HCT116 (cell line): ENCODE results near the gene TNKS1BP1. TPM values are rescaled to one million over a fixed set of nuclear protein-coding genes. Genes with fewer than 3 reads are reported as not detected.

Source experiments
- ATAC-seq: fragments of 200-7000 bp; cut with Tn5 transposase; 2 replicates; pipeline ENCODE4 v1.9.1; 2020; ENCODE audit warnings: mild to moderate bottlenecking, moderate library complexity
- BruUV-seq: library from RNA; stranded (reverse); fragments of 400-500 nt; replicated peaks from 2 replicates; lab custom pipeline; 2021; lab: Mats Ljungman, UMichigan
- CTCF ChIA-PET: fragments of 300-600 bp; sonication (Branson Sonifier 250); formaldehyde crosslinking; loops from one replicate; lab custom pipeline; 2021; ENCODE audit warnings: antibody characterized with exemption; lab: Charles Lee
- POLR2A ChIA-PET: fragments of 300-600, 350-600 bp; sonication (Branson Sonifier 250); formaldehyde crosslinking; loops from one replicate; lab custom pipeline; 2021; ENCODE audit warnings: antibody characterized with exemption; lab: Charles Lee
- RAD21 ChIA-PET, 2 experiments: fragments of 300-600 bp; sonication (Branson Sonifier 250); formaldehyde crosslinking; loops; one replicate each; lab custom pipeline; 2023; ENCODE audit warnings: low total read pairs in 2 of 2; ENCODE audit not compliant: uncharacterized antibody in 2 of 2, unreplicated experiment in 2 of 2, low non-redundant PET in 1 of 2; lab: Charles Lee
- DNase-seq: peaks from one replicate; pipeline ENCODE4 v3.0.0-alpha.2; 2010; ENCODE audit warnings: low read depth, low spot score
- H2AFZ ChIP-seq: fragments of 200-600 bp; shearing (Covaris generic), sonication (generic); 2 replicates; pipeline ENCODE4 v1.6.1; 2017; ENCODE audit warnings: low read depth, mixed run types, mixed read lengths, antibody characterized with exemption, low read length; ENCODE audit not compliant: poor library complexity, severe bottlenecking
- H3K27ac ChIP-seq: 2 replicates; pipeline ENCODE4 v1.5.1; 2012; ENCODE audit warnings: low read depth, low read length
- H3K27me3 ChIP-seq: fragments of 200-600 bp; sonication (generic); 2 replicates; pipeline ENCODE4 v1.6.1; 2016; ENCODE audit warnings: mixed run types, low read length, mixed read lengths; ENCODE audit not compliant: insufficient read depth
- H3K36me3 ChIP-seq, 2 experiments: fragments of 200-500 bp in 1 of 2; fragments of 200-600 bp in 1 of 2; sonication (Bioruptor generic) in 1 of 2; sonication (generic) in 1 of 2; 2 replicates each; pipeline versions ENCODE4 v1.5.1 to v1.6.1; 2014 to 2016; ENCODE audit warnings: low read length in 2 of 2, inconsistent platforms in 1 of 2, mixed read lengths in 1 of 2, mixed run types in 1 of 2; ENCODE audit not compliant: insufficient read depth in 2 of 2, control insufficient read depth in 1 of 2
- H3K4me1 ChIP-seq, 2 experiments: fragments of 200-600 bp in 1 of 2; sonication (generic) in 1 of 2; 2 replicates each; pipeline versions ENCODE4 v1.5.1 to v1.6.1; 2012 to 2017; ENCODE audit warnings: low read length in 2 of 2, inconsistent platforms in 1 of 2, mild to moderate bottlenecking in 1 of 2, mixed read lengths in 1 of 2, mixed run types in 1 of 2, moderate library complexity in 1 of 2; ENCODE audit not compliant: insufficient read depth in 2 of 2, control insufficient read depth in 1 of 2
- H3K4me2 ChIP-seq: fragments of 200-600 bp; sonication (generic); 2 replicates; pipeline ENCODE4 v1.6.1; 2017; ENCODE audit warnings: mixed run types, low read length, mixed read lengths
- H3K4me3 ChIP-seq, 2 experiments: fragments of 200-600 bp in 1 of 2; sonication (generic) in 1 of 2; replicated peaks in 1 of 2; 2 replicates each; pipeline ENCODE4 v1.5.1; 2011 to 2016; ENCODE audit warnings: low read length in 2 of 2, control low read depth in 1 of 2, low read depth in 1 of 2, mild to moderate bottlenecking in 1 of 2, mixed read lengths in 1 of 2, mixed run types in 1 of 2
- H3K79me2 ChIP-seq: fragments of 200-600 bp; sonication (generic); 2 replicates; pipeline ENCODE4 v1.6.1; 2017; ENCODE audit warnings: mild to moderate bottlenecking, mixed run types, low read length, moderate library complexity, mixed read lengths; ENCODE audit not compliant: insufficient read depth
- H3K9ac ChIP-seq: fragments of 200-600 bp; sonication (generic); 2 replicates; pipeline ENCODE4 v1.6.1; 2016; ENCODE audit warnings: low read length, mixed read lengths
- H3K9me2 ChIP-seq: fragments of 200-600 bp; sonication (generic), shearing (Covaris generic); 2 replicates; pipeline ENCODE4 v1.6.1; 2017; ENCODE audit warnings: mixed run types, mild to moderate bottlenecking, moderate library complexity; ENCODE audit not compliant: insufficient read depth
- H3K9me3 ChIP-seq, 2 experiments: fragments of 200-500 bp in 1 of 2; fragments of 200-600 bp in 1 of 2; sonication (Bioruptor generic) in 1 of 2; sonication (generic) in 1 of 2; 2 replicates each; pipeline ENCODE4 v1.6.1; 2014 to 2017; ENCODE audit warnings: low read length in 2 of 2, mixed read lengths in 2 of 2, inconsistent platforms in 1 of 2, low read depth in 1 of 2, mild to moderate bottlenecking in 1 of 2, mixed run types in 1 of 2, moderate library complexity in 1 of 2; ENCODE audit not compliant: control insufficient read depth in 1 of 2, insufficient read depth in 1 of 2
- H4K20me1 ChIP-seq: fragments of 200-600 bp; sonication (generic), shearing (Covaris generic); 2 replicates; pipeline ENCODE4 v1.6.1; 2017; ENCODE audit warnings: mixed run types, mild to moderate bottlenecking, moderate library complexity; ENCODE audit not compliant: insufficient read depth
- EZH2phosphoT487 ChIP-seq: fragments of 200-600 bp; IDR thresholded peaks from 2 replicates; pipeline ENCODE4 v1.6.1; 2018; ENCODE audit warnings: antibody characterized with exemption, borderline replicate concordance
- JUND ChIP-seq: IDR thresholded peaks from 2 replicates; pipeline ENCODE4 v1.6.1; 2012
- POLR2AphosphoS5 ChIP-seq: IDR thresholded peaks from 2 replicates; pipeline ENCODE4 v1.6.1; 2011; ENCODE audit warnings: mild to moderate bottlenecking, low read depth, low read length, moderate library complexity
- SIN3A ChIP-seq: IDR thresholded peaks from 2 replicates; pipeline ENCODE4 v1.6.1; 2012; ENCODE audit warnings: low read depth
- intact Hi-C: fragments of 100-400 bp; cut with micrococcal nuclease; formaldehyde crosslinking; loops from 2 replicates; pipeline ENCODE4 v1.10.0; 2022
- total RNA-seq: library from RNA; stranded (reverse); gene quantifications from one replicate; pipeline ENCODE4 v1.2.1, GENCODE V29; 2021; ENCODE audit not compliant: unreplicated experiment
- TF ChIP-seq, protein P1 (sequence below): IDR thresholded peaks from 2 replicates; pipeline ENCODE4 v1.6.1; 2012; ENCODE audit warnings: low read depth
- TF ChIP-seq, protein P2 (sequence below), 3 experiments: fragments of 200-600 bp in 1 of 3; sonication (generic) in 1 of 3; IDR thresholded peaks in 2 of 3; conservative IDR thresholded peaks in 1 of 3; 2 replicates each; pipeline ENCODE4 v1.5.1; 2012 to 2017; ENCODE audit warnings: low read depth in 2 of 3, low read length in 2 of 3, antibody characterized with exemption in 1 of 3, borderline replicate concordance in 1 of 3, control low read depth in 1 of 3, mild to moderate bottlenecking in 1 of 3, mixed read lengths in 1 of 3, mixed run types in 1 of 3, moderate library complexity in 1 of 3; ENCODE audit not compliant: insufficient read depth in 1 of 3
- TF ChIP-seq, protein P3 (sequence below): IDR thresholded peaks from 2 replicates; pipeline ENCODE4 v1.6.1; 2012

TNKS1BP1 gene
- total RNA-seq, 1 experiment from 2014 or later: 77.6 TPM

DNA sequence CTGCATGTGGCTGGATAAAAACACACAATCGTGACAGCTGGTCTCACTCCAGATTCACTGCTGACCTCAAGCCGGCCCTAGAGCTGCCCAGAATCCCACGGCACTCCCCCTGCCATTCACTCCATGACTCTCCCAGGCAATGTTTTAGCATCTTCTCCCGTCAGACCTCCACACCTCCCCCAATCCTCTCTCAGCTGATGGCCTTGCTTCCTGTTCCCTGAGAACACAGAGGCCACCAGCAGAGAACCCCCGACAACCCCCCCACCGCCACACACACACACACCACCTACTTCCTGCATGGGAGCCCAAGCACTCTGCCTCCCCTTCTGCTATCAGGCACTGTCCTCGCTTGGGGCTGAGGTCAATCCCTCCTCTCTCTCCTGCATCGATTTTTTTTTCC lies 9.3 kb downstream of the TNKS1BP1 start:
- H3K27ac ChIP-seq: no peak overlapping the region
- intact Hi-C loops: no loop called here
- POLR2A ChIA-PET: no interaction called here
- CTCF ChIA-PET: no interaction called here
- no peaks in the 10 kb centered on the region for H4K20me1 ChIP-seq
- H3K4me1 ChIP-seq: peaks cover 11 to 19% of the 10 kb centered on the region in 2 experiments
- H3K36me3 ChIP-seq: peaks cover 20 to 34% of the 10 kb centered on the region in 2 experiments; a peak in 3 of 4 replicates
- 0 out of 2 replicates have a peak, but pooled peaks cover 2% of the 10 kb centered on the region for H3K79me2 ChIP-seq
- H3K27me3 ChIP-seq: no peaks in the 10 kb centered on the region
- H3K4me2 ChIP-seq: no peak overlapping the region
- RAD21 ChIA-PET: no interaction called here
- no peaks in the 10 kb centered on the region for H3K9me3 ChIP-seq
- no peak for ATAC-seq
- no peak overlapping the region for H3K9ac ChIP-seq
- DNase-seq: no peak
- TF ChIP-seq, protein P1, sequence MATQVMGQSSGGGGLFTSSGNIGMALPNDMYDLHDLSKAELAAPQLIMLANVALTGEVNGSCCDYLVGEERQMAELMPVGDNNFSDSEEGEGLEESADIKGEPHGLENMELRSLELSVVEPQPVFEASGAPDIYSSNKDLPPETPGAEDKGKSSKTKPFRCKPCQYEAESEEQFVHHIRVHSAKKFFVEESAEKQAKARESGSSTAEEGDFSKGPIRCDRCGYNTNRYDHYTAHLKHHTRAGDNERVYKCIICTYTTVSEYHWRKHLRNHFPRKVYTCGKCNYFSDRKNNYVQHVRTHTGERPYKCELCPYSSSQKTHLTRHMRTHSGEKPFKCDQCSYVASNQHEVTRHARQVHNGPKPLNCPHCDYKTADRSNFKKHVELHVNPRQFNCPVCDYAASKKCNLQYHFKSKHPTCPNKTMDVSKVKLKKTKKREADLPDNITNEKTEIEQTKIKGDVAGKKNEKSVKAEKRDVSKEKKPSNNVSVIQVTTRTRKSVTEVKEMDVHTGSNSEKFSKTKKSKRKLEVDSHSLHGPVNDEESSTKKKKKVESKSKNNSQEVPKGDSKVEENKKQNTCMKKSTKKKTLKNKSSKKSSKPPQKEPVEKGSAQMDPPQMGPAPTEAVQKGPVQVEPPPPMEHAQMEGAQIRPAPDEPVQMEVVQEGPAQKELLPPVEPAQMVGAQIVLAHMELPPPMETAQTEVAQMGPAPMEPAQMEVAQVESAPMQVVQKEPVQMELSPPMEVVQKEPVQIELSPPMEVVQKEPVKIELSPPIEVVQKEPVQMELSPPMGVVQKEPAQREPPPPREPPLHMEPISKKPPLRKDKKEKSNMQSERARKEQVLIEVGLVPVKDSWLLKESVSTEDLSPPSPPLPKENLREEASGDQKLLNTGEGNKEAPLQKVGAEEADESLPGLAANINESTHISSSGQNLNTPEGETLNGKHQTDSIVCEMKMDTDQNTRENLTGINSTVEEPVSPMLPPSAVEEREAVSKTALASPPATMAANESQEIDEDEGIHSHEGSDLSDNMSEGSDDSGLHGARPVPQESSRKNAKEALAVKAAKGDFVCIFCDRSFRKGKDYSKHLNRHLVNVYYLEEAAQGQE: no peak
- no peak for TF ChIP-seq SIN3A
- no peak for TF ChIP-seq POLR2AphosphoS5
- TF ChIP-seq, protein P2, sequence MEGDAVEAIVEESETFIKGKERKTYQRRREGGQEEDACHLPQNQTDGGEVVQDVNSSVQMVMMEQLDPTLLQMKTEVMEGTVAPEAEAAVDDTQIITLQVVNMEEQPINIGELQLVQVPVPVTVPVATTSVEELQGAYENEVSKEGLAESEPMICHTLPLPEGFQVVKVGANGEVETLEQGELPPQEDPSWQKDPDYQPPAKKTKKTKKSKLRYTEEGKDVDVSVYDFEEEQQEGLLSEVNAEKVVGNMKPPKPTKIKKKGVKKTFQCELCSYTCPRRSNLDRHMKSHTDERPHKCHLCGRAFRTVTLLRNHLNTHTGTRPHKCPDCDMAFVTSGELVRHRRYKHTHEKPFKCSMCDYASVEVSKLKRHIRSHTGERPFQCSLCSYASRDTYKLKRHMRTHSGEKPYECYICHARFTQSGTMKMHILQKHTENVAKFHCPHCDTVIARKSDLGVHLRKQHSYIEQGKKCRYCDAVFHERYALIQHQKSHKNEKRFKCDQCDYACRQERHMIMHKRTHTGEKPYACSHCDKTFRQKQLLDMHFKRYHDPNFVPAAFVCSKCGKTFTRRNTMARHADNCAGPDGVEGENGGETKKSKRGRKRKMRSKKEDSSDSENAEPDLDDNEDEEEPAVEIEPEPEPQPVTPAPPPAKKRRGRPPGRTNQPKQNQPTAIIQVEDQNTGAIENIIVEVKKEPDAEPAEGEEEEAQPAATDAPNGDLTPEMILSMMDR (IDR thresholded peaks at IDR 0.05 in 2 of 3, conservative IDR thresholded peaks at IDR 0.05 in 1 of 3; ENCODE audit: borderline replicate concordance in 1 of 3, insufficient read depth in 1 of 3, low read depth in 2 of 3, low read length in 2 of 3): no peak
- TF ChIP-seq JUND: no peak
- TF ChIP-seq, protein P3, sequence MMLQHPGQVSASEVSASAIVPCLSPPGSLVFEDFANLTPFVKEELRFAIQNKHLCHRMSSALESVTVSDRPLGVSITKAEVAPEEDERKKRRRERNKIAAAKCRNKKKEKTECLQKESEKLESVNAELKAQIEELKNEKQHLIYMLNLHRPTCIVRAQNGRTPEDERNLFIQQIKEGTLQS: no peak
- no peak for TF ChIP-seq EZH2phosphoT487
- H3K9me2 ChIP-seq: no peaks in the 10 kb centered on the region
- H2AFZ ChIP-seq: no peak overlapping the region
- BruUV-seq: no TSS peak
- no peak overlapping the region for H3K4me3 ChIP-seq
